Prostate gland (tissue), 2 donors: ENCODE measurements around the gene KNL1.

Experiments
- CTCF ChIP-seq, 4 experiments: fragments of 200-600 bp in 2 of 4; fragments of 450-650 bp in 2 of 4; sonication (generic) in 2 of 4; IDR thresholded peaks; 1 replicate in 3 of 4; 2 replicates in 1 of 4; pipeline ENCODE4 v1.5.1; 2016 to 2019; ENCODE audit warnings: antibody characterized with exemption in 4 of 4, mild to moderate bottlenecking in 2 of 4, moderate library complexity in 2 of 4
- POLR2A ChIP-seq: fragments of 450-650 bp; IDR thresholded peaks from one replicate; pipeline ENCODE4 v1.6.1; 2016; ENCODE audit warnings: antibody characterized with exemption, mild to moderate bottlenecking

GRCh38 chr15:40597024-40597423 lies 3.0 kb downstream of the KNL1 start:
- TF ChIP-seq CTCF (IDR thresholded peaks at IDR 0.05), result no peak
- TF ChIP-seq POLR2A, result no peak
